Measurements from ENCODE around the gene MARK4. TPM values are rescaled to one million over a fixed set of nuclear protein-coding genes. Genes with fewer than 3 reads are reported as not detected.

The MARK4 gene
- total RNA-seq, 1 donor from 2014 or later, result 17.5 TPM

DNA sequence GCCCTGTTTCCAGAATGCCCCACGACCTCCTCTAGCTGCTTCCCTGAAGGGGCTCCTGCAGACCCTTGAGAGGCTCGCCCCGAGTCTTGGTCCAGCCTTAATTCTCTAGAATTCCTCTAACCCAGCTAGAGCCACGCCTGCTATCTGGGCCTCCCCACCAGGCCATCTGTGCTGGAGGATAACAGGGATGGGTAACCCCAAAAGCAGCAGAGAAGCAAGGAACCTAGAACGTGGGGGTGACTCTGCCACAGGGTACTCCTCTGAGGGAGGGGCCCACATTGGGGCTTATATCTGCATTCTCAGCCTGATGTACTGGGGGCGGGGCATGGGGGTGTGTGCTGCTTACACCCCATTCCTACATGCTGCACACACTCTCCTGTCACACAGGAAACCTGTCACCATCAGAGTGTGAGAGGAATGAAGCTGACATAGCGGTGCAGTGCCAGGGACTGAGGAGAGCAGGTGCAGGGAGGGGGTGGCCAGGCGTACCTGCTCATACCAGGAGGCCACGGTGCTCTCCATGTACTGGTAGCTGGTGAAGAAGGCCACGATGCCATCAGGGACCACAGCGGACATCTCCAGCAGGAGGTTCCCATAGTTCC is 103.3 kb downstream of the MARK4 start:
- ATAC-seq, result no peak
- DNase-seq (ENCODE audit: low spot score), result no peak

Other genes with a start within 250 kb of the MARK4 start
- gene RELB, start 249.8 kb upstream of the MARK4 start, total RNA-seq, result 1.5 TPM
- 50.5 TPM for gene CLASRP, start 212.2 kb upstream of the MARK4 start, total RNA-seq
- 0.35 TPM for gene ZNF296, start 174.8 kb upstream of the MARK4 start, total RNA-seq
- 11.7 TPM for gene GEMIN7, start 172.0 kb upstream of the MARK4 start, total RNA-seq
- 11.3 TPM for gene PPP1R37, start 158.1 kb upstream of the MARK4 start, total RNA-seq
- gene NKPD1, start 90.3 kb upstream of the MARK4 start, total RNA-seq, result not detected
- gene TRAPPC6A, start 73.0 kb upstream of the MARK4 start, total RNA-seq, result 30.6 TPM
- gene BLOC1S3, start 72.5 kb upstream of the MARK4 start, total RNA-seq, result 6.5 TPM
- 4.3 TPM for gene EXOC3L2, start 5.9 kb upstream of the MARK4 start, total RNA-seq
- gene CKM, start 71.6 kb downstream of the MARK4 start, total RNA-seq, result not detected
- not detected for gene KLC3, start 89.5 kb downstream of the MARK4 start, total RNA-seq
- gene ERCC2, start 119.3 kb downstream of the MARK4 start, total RNA-seq, result 15.3 TPM
- gene PPP1R13L, start 153.8 kb downstream of the MARK4 start, total RNA-seq, result 8.0 TPM
- gene POLR1G, start 155.4 kb downstream of the MARK4 start, total RNA-seq, result 2.2 TPM
- 25.8 TPM for gene ERCC1, start 172.6 kb downstream of the MARK4 start, total RNA-seq
- 0.35 TPM for gene FOSB, start 216.7 kb downstream of the MARK4 start, total RNA-seq
- gene RTN2, start 245.8 kb downstream of the MARK4 start, total RNA-seq, result 3.0 TPM
- gene PPM1N, start 247.2 kb downstream of the MARK4 start, total RNA-seq, result 0.86 TPM

Measured in left lobe of liver (tissue), 2 donors.